GM20000 (cell line): ENCODE measurements around the gene COL1A2.

Experiments
- DNase-seq: peaks from one replicate; pipeline ENCODE4 v3.0.0; 2012; ENCODE audit warnings: low spot score
- TF ChIP-seq, protein P1 (sequence below): IDR thresholded peaks from 2 replicates; pipeline ENCODE4 v1.5.1; 2012; ENCODE audit warnings: mild to moderate bottlenecking, control low read depth; ENCODE audit errors: extremely low read depth, missing control alignments

COL1A2 gene

DNA sequence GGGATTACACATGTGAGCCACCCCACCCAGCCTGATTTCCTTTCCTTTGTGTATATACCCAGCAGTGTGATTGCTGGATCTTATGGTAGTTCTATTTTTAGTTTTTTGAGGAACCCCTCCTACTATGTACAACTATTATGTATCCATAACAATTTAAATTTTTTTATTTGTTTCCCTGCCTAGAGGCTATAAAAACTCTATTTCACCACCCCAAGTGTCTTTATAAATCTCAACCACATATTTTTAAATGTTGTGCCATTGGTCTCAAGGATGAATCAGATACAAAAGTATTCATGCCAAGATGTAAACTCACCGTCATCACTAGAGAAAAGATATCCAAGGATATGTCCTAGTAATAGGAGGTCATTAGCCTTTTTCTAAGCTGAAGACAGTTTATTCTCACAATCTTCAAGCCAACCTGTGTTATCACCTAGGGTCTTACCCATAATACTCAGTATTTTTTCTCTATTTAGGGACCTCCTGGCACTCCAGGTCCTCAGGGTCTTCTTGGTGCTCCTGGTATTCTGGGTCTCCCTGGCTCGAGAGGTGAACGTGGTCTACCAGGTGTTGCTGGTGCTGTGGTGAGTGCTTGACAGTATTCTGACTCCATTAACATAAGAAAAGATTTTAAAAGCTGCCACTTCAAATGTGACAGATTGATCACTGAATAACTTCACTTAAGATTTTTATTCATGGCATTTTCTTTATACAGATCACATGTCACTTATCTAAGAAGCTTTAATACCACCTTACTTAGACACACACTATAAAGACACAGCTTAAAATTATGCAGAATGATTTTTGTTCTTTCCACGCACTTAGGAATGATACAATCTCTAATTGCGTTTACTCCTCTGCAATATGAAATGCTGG is 29.4 kb downstream of the COL1A2 start:
- no peak for DNase-seq
- TF ChIP-seq, protein P1, sequence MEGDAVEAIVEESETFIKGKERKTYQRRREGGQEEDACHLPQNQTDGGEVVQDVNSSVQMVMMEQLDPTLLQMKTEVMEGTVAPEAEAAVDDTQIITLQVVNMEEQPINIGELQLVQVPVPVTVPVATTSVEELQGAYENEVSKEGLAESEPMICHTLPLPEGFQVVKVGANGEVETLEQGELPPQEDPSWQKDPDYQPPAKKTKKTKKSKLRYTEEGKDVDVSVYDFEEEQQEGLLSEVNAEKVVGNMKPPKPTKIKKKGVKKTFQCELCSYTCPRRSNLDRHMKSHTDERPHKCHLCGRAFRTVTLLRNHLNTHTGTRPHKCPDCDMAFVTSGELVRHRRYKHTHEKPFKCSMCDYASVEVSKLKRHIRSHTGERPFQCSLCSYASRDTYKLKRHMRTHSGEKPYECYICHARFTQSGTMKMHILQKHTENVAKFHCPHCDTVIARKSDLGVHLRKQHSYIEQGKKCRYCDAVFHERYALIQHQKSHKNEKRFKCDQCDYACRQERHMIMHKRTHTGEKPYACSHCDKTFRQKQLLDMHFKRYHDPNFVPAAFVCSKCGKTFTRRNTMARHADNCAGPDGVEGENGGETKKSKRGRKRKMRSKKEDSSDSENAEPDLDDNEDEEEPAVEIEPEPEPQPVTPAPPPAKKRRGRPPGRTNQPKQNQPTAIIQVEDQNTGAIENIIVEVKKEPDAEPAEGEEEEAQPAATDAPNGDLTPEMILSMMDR = no peak

DNA sequence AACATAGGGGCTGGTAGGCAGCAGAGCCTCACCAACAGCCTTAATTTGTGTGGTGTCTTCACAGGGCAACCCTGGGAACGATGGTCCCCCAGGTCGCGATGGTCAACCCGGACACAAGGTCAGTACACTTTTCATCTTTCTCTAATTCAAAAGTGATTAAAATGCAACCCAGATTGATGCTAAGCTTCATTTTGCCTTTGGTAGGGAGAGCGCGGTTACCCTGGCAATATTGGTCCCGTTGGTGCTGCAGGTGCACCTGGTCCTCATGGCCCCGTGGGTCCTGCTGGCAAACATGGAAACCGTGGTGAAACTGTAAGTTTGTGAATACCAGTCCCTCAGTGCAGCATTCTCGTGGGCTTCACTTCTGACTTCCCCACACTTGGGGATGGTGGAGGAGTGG is 30.9 kb downstream of the COL1A2 start:
- TF ChIP-seq, protein P1 = no peak
- DNase-seq = no peak

DNA sequence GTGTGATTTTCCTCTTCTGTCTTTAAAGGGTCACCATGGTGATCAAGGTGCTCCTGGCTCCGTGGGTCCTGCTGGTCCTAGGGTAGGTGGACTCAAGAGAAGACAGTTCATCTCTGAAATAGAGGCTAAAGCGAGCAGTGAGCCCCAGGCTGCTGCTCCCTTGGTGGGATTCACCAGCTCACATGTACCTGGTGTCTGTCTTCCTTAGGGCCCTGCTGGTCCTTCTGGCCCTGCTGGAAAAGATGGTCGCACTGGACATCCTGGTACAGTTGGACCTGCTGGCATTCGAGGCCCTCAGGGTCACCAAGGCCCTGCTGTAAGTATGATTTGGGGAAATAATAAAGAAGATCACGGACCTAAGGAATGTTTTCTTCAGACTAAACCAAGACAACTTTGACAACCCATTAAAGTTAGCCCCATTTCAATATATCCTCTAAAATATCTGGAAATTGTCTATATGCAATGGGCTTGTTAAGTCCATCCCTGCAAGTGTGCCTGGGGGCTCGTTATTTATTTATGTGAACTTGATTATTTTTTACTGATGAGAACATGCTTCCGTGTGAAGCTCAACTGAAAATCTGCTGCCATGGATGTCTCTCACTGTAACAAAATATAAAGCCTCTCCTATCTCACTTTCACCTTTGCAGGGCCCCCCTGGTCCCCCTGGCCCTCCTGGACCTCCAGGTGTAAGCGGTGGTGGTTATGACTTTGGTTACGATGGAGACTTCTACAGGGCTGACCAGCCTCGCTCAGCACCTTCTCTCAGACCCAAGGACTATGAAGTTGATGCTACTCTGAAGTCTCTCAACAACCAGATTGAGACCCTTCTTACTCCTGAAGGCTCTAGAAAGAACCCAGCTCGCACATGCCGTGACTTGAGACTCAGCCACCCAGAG is 32.5 kb downstream of the COL1A2 start:
- DNase-seq = no peak
- TF ChIP-seq, protein P1 = no peak

DNA sequence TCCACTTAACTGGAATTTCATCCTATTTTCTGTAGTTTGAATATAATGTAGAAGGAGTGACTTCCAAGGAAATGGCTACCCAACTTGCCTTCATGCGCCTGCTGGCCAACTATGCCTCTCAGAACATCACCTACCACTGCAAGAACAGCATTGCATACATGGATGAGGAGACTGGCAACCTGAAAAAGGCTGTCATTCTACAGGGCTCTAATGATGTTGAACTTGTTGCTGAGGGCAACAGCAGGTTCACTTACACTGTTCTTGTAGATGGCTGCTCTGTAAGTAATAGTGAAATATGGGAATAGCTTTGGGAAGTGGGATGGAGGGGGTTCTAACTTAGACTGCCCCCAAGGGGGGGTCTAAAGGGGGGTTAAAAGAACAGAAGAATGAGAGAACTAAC is 34.5 kb downstream of the COL1A2 start:
- TF ChIP-seq, protein P1 = no peak
- no peak for DNase-seq

DNA sequence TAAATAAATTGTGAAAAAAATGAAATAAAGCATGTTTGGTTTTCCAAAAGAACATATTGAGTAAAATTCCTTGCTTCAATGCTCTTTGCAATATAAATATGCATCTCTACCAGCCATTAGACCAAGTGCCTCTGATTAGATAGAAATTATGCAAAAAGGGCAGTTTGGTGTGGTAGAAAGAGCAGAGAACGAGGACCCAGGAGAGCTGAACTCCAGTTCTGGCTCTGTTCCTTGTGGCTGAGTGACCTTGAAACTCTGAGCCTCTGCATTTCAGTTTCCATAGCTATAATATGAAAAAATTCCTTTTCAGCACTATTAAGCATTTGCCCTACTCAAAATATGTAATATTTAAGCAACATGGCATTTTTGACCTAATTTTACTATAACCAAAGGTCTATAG is 36.5 kb downstream of the COL1A2 start:
- TF ChIP-seq, protein P1 = no peak
- no peak for DNase-seq

DNA sequence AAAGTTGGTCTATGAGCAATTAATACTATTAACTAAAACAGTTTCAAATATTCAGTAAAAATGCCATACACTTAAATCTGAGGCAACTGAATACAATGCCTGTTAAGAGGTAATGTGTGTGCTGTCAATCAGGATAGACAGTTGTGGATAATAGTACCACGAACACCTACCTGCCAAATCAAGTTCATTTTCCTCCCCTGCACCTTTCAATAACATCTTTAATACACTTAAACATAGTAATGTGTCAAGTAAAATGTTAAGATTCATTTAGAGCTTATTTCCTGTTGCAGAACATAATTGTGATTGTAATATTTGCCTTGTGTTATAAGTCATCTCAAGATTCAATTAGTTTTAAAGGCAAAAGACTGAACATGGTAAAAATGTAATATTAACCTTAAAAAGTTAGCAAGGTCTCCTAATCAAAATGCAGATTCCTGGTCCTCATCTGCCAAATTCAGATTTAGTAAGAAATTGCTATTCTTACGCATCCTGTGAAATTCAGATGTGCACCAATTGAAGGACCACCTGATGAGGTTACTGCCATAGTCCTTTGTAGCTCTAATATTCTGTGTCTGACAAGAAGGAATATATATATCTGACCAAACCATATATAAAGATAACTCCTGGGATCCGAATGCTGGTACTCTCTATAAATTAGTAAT is 37.1 kb downstream of the COL1A2 start:
- no peak for DNase-seq
- TF ChIP-seq, protein P1 = no peak
